Measurements from ENCODE around the gene DENND1A. TPM values are rescaled to one million over a fixed set of nuclear protein-coding genes. Genes with fewer than 3 reads are reported as not detected.
"Not testable (repeated sequence)": the region's sequence is repeated elsewhere in the genome, so short reads cannot be mapped to it uniquely, and the experiment has no call there.

The DENND1A gene, protein sequence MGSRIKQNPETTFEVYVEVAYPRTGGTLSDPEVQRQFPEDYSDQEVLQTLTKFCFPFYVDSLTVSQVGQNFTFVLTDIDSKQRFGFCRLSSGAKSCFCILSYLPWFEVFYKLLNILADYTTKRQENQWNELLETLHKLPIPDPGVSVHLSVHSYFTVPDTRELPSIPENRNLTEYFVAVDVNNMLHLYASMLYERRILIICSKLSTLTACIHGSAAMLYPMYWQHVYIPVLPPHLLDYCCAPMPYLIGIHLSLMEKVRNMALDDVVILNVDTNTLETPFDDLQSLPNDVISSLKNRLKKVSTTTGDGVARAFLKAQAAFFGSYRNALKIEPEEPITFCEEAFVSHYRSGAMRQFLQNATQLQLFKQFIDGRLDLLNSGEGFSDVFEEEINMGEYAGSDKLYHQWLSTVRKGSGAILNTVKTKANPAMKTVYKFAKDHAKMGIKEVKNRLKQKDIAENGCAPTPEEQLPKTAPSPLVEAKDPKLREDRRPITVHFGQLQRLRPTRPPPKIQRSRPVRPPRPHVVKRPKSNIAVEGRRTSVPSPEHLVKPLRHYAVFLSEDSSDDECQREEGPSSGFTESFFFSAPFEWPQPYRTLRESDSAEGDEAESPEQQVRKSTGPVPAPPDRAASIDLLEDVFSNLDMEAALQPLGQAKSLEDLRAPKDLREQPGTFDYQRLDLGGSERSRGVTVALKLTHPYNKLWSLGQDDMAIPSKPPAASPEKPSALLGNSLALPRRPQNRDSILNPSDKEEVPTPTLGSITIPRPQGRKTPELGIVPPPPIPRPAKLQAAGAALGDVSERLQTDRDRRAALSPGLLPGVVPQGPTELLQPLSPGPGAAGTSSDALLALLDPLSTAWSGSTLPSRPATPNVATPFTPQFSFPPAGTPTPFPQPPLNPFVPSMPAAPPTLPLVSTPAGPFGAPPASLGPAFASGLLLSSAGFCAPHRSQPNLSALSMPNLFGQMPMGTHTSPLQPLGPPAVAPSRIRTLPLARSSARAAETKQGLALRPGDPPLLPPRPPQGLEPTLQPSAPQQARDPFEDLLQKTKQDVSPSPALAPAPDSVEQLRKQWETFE
- 10 to 100 TPM; 37.1 to 55.3 (median 50.0) TPM for total RNA-seq

- peak; percentile 89 to 96 (median 95) for DNase-seq
- Histone ChIP-seq H3K36me3 (no peaks in the 10 kb centered on the region), H3K9me3 (no peaks in the 10 kb centered on the region), H3K27ac (peak within 1 kb of the TSS; percentile 77 to 91 (median 81)), H3K27me3 (no peaks in the 10 kb centered on the region), H3K4me3 (peak within 1 kb of the TSS; percentile 73 to 86 (median 82)), H3K4me1 (peaks cover 6 to 22% (median 12%) of the 10 kb centered on the region in 4 donors)
- peak; percentile 28 to 65 for TF ChIP-seq POLR2A (IDR thresholded peaks at IDR 0.05)
- TF ChIP-seq, protein P1, sequence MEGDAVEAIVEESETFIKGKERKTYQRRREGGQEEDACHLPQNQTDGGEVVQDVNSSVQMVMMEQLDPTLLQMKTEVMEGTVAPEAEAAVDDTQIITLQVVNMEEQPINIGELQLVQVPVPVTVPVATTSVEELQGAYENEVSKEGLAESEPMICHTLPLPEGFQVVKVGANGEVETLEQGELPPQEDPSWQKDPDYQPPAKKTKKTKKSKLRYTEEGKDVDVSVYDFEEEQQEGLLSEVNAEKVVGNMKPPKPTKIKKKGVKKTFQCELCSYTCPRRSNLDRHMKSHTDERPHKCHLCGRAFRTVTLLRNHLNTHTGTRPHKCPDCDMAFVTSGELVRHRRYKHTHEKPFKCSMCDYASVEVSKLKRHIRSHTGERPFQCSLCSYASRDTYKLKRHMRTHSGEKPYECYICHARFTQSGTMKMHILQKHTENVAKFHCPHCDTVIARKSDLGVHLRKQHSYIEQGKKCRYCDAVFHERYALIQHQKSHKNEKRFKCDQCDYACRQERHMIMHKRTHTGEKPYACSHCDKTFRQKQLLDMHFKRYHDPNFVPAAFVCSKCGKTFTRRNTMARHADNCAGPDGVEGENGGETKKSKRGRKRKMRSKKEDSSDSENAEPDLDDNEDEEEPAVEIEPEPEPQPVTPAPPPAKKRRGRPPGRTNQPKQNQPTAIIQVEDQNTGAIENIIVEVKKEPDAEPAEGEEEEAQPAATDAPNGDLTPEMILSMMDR (IDR thresholded peaks at IDR 0.05): peak in 1 of 6 experiments; percentile 5
These were observed at the start of gene DENND1A for GRCh38 chr9:123929870-123930831. Gene DENND1A (minus strand): TSS chr9:123930126. CDS start chr9:123929905, 221 bp downstream.

GRCh38 chr9:123978981-123979380, 49.1 kb upstream of the DENND1A start:
- TF ChIP-seq, protein P1 (IDR thresholded peaks at IDR 0.05): no peak
- TF ChIP-seq POLR2A (IDR thresholded peaks at IDR 0.05): no peak
- Histone ChIP-seq H3K4me3 (no peak overlapping the region), H3K27ac (no peak overlapping the region), H3K4me1 (no peaks in the 10 kb centered on the region), H3K27me3 (no peaks in the 10 kb centered on the region), H3K9me3 (no peaks in the 10 kb centered on the region), H3K36me3 (no peaks in the 10 kb centered on the region)
- no peak for DNase-seq

GRCh38 chr9:123976579-123976978, 46.7 kb upstream of the DENND1A start:
- H3K27me3 ChIP-seq, DNase-seq, H3K4me1 ChIP-seq, H3K9me3 ChIP-seq, H3K4me3 ChIP-seq, H3K27ac ChIP-seq, H3K36me3 ChIP-seq: not testable (repeated sequence)

DNA sequence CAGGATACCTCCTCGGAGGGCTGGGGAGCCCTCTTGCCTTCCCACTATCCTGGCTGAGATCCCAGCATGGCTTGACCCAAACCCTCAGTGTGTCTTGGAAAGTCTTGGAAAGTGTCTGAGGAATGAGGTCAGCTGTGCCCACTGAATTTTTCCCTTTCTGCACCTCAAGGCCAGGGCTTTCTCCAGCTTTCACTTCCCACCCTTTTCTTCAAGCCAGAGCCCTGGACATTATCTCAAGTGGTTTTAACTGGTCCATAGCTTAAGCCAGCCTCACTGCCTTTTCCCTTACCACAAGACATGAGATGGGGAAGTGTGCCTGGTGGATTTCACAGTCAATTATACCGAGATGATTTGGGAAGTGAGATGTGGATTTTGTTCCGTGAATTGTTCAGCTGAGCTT, 45.9 kb upstream of the DENND1A start:
- no peaks in the 10 kb centered on the region for H3K9me3 ChIP-seq
- no peaks in the 10 kb centered on the region for H3K27me3 ChIP-seq
- DNase-seq: no peak
- H3K36me3 ChIP-seq: no peaks in the 10 kb centered on the region
- H3K27ac ChIP-seq: no peak overlapping the region
- H3K4me1 ChIP-seq: no peaks in the 10 kb centered on the region
- TF ChIP-seq, protein P1 (IDR thresholded peaks at IDR 0.05): no peak
- TF ChIP-seq POLR2A (IDR thresholded peaks at IDR 0.05): no peak
- H3K4me3 ChIP-seq: no peak overlapping the region

DNA sequence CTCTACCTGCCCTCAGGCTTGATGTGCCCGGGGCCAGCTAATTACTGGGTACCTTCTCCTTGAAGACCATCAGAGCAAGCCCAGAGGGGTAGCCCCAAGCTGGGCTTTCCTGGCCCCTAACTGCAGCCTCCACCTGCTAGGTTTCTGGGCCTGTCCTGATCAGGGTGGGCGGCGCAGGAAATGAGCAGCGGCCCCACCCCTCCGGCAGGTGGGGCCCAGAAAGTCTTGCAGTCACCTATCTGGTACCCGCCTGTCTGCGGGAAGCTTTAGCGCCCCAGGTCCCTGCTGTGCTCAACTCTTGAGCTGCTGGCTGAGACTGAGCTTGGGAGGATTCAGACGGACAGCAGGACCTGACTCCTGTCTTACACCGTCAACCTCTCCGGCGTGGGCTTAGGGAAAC, 44.5 kb upstream of the DENND1A start:
- TF ChIP-seq, protein P1 (IDR thresholded peaks at IDR 0.05): no peak
- no peaks in the 10 kb centered on the region for H3K4me1 ChIP-seq
- no peaks in the 10 kb centered on the region for H3K27me3 ChIP-seq
- no peak overlapping the region for H3K4me3 ChIP-seq
- H3K27ac ChIP-seq: no peak overlapping the region
- no peaks in the 10 kb centered on the region for H3K9me3 ChIP-seq
- no peaks in the 10 kb centered on the region for H3K36me3 ChIP-seq
- DNase-seq: no peak
